RKO (cell line): ENCODE results near the gene MBD3L1.

Experiments used
- DNase-seq: peaks from one replicate; pipeline ENCODE4 v3.0.0-alpha.2; 2016; ENCODE audit warnings: low spot score

Gene MBD3L1

DNA sequence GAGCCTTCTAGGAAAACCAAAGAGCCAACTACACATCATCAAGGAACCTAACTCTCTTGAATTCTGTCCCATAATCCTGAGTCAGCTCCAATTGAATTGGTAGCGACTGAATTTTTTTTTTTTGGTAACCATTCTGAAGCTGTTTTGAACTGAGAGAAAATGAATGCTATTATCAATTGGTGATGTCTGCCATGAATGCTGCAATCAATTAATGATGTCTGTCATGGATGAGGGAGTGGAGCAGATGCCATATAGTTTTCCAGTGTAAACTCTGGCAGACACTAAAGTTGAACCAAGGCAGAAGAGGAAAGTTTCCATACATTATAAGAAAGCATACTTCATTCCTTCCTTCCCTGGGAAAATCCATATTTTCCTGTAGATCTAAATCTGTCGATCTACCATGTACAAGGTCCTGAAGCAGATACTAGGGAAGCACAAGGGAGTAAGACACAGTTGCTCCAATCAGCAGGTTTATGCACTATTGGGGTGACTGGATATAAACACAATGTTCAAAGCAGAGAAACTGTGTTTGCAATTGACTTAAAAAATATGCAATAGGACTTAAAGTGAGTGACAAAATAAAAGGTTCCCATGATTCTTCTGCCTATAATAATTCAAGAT, 48.8 kb downstream of the MBD3L1 start:
- no peak for DNase-seq

DNA sequence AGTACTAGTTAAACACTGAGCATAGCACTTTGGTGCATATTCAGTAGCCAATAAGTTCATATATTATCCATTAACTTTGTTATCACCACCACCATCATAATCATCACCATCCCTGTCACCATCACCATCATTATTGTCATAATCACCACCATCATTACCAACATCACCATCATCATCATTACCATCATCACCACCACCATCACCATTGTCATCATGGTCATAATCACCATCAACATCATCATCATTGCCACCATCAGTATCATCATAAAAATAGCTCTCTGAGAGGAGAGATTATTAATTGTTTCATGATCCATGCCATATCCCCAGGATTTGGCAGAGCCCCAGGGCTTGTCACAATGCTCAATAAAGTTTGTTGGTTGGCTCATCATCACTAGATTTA, 49.3 kb downstream of the MBD3L1 start:
- DNase-seq: no peak

DNA sequence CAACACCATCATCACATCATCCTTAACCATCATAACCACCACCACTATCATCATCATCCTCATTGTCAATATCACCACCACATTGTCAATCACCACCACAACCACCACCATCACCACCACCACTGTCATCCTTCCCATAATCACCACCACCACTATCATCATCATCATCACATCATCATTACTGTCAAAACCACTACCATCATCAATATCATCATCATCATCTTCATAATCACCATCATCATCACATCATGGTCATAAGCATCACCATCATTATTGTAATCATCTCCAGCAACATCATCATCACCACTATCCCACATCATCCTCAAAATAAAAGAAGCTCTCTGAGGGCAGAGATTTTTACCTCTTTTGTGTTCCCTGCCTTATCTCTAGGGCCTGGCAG, 52.2 kb downstream of the MBD3L1 start:
- DNase-seq: no peak

DNA sequence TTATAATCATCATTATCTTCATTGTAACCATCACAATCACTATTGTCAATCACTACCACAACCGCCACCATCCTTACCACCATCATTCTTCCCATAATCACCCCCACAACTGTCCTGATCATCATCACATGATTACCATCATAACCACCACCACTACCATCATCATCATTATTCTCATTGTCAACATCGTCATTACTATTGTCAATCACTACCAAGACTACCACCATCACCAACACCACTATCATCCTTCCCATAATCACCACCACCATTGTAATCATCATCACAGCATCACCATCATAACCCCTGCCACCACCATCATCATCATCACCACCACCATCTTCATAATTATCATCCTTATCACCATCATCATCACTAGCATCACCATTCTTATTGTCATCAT, 55.2 kb downstream of the MBD3L1 start:
- no peak for DNase-seq

DNA sequence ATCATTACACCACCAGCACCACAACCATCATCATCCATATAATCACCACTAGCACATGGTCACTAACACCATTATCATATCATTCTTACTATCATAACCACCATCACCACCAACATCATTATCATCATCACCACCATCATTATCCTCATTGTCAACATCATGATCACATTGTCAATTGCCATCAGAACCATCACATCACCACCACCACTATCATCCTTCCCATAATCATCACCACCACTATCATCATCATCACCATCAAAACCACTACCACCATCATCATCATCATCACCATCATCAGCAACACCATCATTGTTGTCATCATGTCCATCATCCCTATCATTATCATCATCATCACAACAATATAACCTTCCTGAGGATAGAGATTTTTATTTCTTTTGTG, 58.1 kb downstream of the MBD3L1 start:
- DNase-seq: no peak
